Panc1 (cell line): ENCODE measurements around the gene VAT1L. TPM values are rescaled to one million over a fixed set of nuclear protein-coding genes. Genes with fewer than 3 reads are reported as not detected.

Experiments
- ATAC-seq: fragments of 200-7000 bp; cut with Tn5 transposase; 2 replicates; pipeline ENCODE4 v1.9.1; 2020; ENCODE audit warnings: mild to moderate bottlenecking, moderate library complexity
- Bru-seq: library from RNA; stranded (reverse); fragments of 400-500 nt; gene quantifications from one replicate; lab custom pipeline; 2021; lab: Mats Ljungman, UMichigan
- BruChase-seq, 2 experiments: library from RNA; stranded (reverse); fragments of 400-500 nt; gene quantifications; one replicate each; lab custom pipeline; 2021; lab: Mats Ljungman, UMichigan
- BruUV-seq: library from RNA; stranded (reverse); fragments of 400-500 nt; replicated peaks from 2 replicates; lab custom pipeline; 2021; lab: Mats Ljungman, UMichigan
- CTCF ChIA-PET: fragments of 300-600 bp; sonication (Branson Sonifier 250); formaldehyde crosslinking; loops from one replicate; lab custom pipeline; 2022; ENCODE audit warnings: antibody characterized with exemption; lab: Charles Lee
- POLR2A ChIA-PET: fragments of 300-600 bp; sonication (Branson Sonifier 250); formaldehyde crosslinking; loops from one replicate; lab custom pipeline; 2022; ENCODE audit warnings: antibody characterized with exemption; lab: Charles Lee
- DNase-seq: peaks from one replicate; pipeline ENCODE4 v3.0.0-alpha.2; 2010; ENCODE audit warnings: low read depth, low spot score
- H3K27ac ChIP-seq: 2 replicates; pipeline ENCODE4 v1.5.1; 2011; ENCODE audit warnings: mild to moderate bottlenecking, low read length, inconsistent platforms
- H3K27me3 ChIP-seq: fragments of 200-500 bp; sonication (Bioruptor generic); 2 replicates; pipeline ENCODE4 v1.6.0; 2014; ENCODE audit warnings: low read length, inconsistent platforms; ENCODE audit not compliant: control insufficient read depth, insufficient read depth
- H3K36me3 ChIP-seq: fragments of 200-500 bp; sonication (Bioruptor generic); 2 replicates; pipeline ENCODE4 v1.5.1; 2014; ENCODE audit warnings: inconsistent platforms, mild to moderate bottlenecking, low read length, moderate library complexity; ENCODE audit not compliant: control insufficient read depth, insufficient read depth
- H3K4me1 ChIP-seq: 2 replicates; pipeline ENCODE4 v1.5.1; 2011; ENCODE audit warnings: inconsistent platforms, mild to moderate bottlenecking, low read length, moderate library complexity; ENCODE audit not compliant: control insufficient read depth, insufficient read depth
- H3K4me3 ChIP-seq, 2 experiments: 2 replicates each; pipeline ENCODE4 v1.5.1; 2011 to 2012; ENCODE audit warnings: low read depth in 2 of 2, low read length in 2 of 2, mild to moderate bottlenecking in 2 of 2, inconsistent platforms in 1 of 2, moderate library complexity in 1 of 2
- H3K9me3 ChIP-seq: fragments of 200-500 bp; sonication (Bioruptor generic); 2 replicates; pipeline ENCODE4 v1.5.1; 2014; ENCODE audit warnings: low read depth, mild to moderate bottlenecking, inconsistent platforms, low read length, moderate library complexity; ENCODE audit not compliant: control insufficient read depth, insufficient read depth
- POLR2AphosphoS5 ChIP-seq: IDR thresholded peaks from 2 replicates; pipeline ENCODE4 v1.6.1; 2012; ENCODE audit warnings: mild to moderate bottlenecking, low read depth, low read length, moderate library complexity
- REST ChIP-seq, 2 experiments: IDR thresholded peaks; 2 replicates each; pipeline ENCODE4 v1.6.1; 2011 to 2012; ENCODE audit warnings: low read depth in 2 of 2, control low read depth in 1 of 2, low read length in 1 of 2, mild to moderate bottlenecking in 1 of 2, moderate library complexity in 1 of 2; ENCODE audit not compliant: insufficient read depth in 1 of 2
- SIN3A ChIP-seq: IDR thresholded peaks from 2 replicates; pipeline ENCODE4 v1.6.1; 2012; ENCODE audit warnings: low read depth, mild to moderate bottlenecking, low read length, moderate library complexity, borderline replicate concordance; ENCODE audit not compliant: insufficient read depth
- TCF7L2 ChIP-seq: IDR thresholded peaks from 2 replicates; pipeline ENCODE4 v1.6.1; 2011; ENCODE audit warnings: mild to moderate bottlenecking, low read depth, low read length, inconsistent platforms
- in situ Hi-C: cut with HindIII; loops from 2 replicates; pipeline ENCODE4 v1.10.0; 2016; ENCODE audit warnings: low sequenced_read_pairs, low pct_unique_long_range_greater_than_20kb
- intact Hi-C: fragments of 100-400 bp; cut with micrococcal nuclease; formaldehyde crosslinking; loops from one replicate; pipeline ENCODE4 v1.10.0; 2022; ENCODE audit not compliant: unreplicated experiment
- long read RNA-seq: library from polyadenylated mRNA; unstranded; transcript quantifications from one replicate; pipeline ENCODE4 v2.0.0, GENCODE V29; 2021; ENCODE audit not compliant: unreplicated experiment
- polyA plus RNA-seq: library from polyadenylated mRNA; unstranded; fragments of >200 nt; gene quantifications from one replicate; pipeline ENCODE4 v1.2.1, GENCODE V29; 2012; ENCODE audit warnings: missing spikeins; ENCODE audit not compliant: insufficient read length
- total RNA-seq: library from RNA; stranded (reverse); gene quantifications from one replicate; pipeline ENCODE4 v1.2.1, GENCODE V29; 2021; ENCODE audit not compliant: unreplicated experiment
- TF ChIP-seq, protein P1 (sequence below): fragments of 450-650 bp; IDR thresholded peaks from 2 replicates; pipeline ENCODE4 v1.5.1; 2017; ENCODE audit warnings: mild to moderate bottlenecking

The VAT1L gene, protein sequence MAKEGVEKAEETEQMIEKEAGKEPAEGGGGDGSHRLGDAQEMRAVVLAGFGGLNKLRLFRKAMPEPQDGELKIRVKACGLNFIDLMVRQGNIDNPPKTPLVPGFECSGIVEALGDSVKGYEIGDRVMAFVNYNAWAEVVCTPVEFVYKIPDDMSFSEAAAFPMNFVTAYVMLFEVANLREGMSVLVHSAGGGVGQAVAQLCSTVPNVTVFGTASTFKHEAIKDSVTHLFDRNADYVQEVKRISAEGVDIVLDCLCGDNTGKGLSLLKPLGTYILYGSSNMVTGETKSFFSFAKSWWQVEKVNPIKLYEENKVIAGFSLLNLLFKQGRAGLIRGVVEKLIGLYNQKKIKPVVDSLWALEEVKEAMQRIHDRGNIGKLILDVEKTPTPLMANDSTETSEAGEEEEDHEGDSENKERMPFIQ
- total RNA-seq (not detected), Bru-seq, nascent RNA (percentile 1 among the genes with signal in this experiment), BruChase-seq, experiment 1, labeled RNA remaining after a 2-hour chase (not detected), BruChase-seq, experiment 2, labeled RNA remaining after a 6-hour chase (percentile 0 among the genes with signal in this experiment)
- not detected for polyA plus RNA-seq
- long read RNA-seq = 0 reads

- in situ Hi-C loops = no loop called here
- no peak for DNase-seq
- peak within 1 kb of the TSS in 1 of 2 experiments; percentile 43; a peak in 1 of 4 replicates for H3K4me3 ChIP-seq
- H3K9me3 ChIP-seq = no peaks in the 10 kb centered on the region
- TF ChIP-seq TCF7L2 (no peak), POLR2AphosphoS5 (no peak), SIN3A (no peak), REST (IDR thresholded peaks at IDR 0.05; ENCODE audit: insufficient read depth in 1 of 2, low read depth in 2 of 2, low read length in 1 of 2) (no peak)
- TF ChIP-seq, protein P1, sequence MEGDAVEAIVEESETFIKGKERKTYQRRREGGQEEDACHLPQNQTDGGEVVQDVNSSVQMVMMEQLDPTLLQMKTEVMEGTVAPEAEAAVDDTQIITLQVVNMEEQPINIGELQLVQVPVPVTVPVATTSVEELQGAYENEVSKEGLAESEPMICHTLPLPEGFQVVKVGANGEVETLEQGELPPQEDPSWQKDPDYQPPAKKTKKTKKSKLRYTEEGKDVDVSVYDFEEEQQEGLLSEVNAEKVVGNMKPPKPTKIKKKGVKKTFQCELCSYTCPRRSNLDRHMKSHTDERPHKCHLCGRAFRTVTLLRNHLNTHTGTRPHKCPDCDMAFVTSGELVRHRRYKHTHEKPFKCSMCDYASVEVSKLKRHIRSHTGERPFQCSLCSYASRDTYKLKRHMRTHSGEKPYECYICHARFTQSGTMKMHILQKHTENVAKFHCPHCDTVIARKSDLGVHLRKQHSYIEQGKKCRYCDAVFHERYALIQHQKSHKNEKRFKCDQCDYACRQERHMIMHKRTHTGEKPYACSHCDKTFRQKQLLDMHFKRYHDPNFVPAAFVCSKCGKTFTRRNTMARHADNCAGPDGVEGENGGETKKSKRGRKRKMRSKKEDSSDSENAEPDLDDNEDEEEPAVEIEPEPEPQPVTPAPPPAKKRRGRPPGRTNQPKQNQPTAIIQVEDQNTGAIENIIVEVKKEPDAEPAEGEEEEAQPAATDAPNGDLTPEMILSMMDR = no peak
- no TSS peak for BruUV-seq
- POLR2A ChIA-PET = no interaction called here
- ATAC-seq = no peak
- intact Hi-C loops = no loop called here
- no peak within 1 kb of the TSS for H3K27ac ChIP-seq
- peaks cover 10% of the 10 kb centered on the region for H3K27me3 ChIP-seq
- H3K4me1 ChIP-seq = no peaks in the 10 kb centered on the region
- CTCF ChIA-PET = no interaction called here
- no peaks in the 10 kb centered on the region for H3K36me3 ChIP-seq
Measured at GRCh38 chr16:77788181-77789084, at the start of gene VAT1L. Gene VAT1L (plus strand): TSS chr16:77788564. CDS start chr16:77788683, 119 bp downstream.

DNA sequence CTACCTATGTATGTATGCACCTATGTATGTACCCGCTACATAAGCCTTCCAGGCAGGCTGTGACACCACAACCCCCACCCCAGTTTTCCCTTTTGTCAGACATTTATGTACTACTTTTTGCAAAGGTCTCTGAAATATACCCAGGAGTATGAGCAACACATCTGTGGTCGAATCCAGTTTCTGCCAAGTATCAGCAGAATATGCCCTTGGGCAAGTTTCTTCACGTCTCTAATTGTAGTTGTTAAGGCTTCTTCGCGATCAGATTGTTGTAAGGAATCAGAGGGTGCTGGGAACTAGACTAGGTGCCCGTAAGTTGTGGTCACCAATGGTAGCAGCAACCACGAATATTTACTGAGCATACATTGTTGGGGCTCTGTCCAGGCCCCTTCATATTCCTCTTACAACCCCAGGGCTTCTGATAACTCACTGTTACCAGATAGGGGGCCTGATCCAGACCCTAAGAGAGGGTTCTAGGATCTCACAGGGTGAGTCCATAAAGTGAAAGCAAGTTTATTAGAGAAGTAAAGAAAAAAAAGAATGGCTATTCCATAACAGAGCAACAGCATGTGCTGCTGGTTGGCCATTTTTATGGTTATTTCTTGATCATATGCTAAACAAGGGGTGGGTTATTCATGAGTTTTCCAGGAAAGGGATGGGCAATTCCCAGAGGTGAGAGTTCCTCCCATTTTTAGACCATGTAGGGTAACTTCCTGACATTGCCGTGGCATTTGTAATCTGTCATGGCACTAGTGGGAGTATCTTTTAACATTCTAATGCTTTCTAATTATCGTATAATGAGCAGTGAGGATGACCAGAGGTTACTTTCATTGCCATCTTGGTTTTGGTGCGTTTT, 49.4 kb upstream of the VAT1L start:
- in situ Hi-C loops = no loop called here
- H3K9me3 ChIP-seq = no peaks in the 10 kb centered on the region
- H3K4me1 ChIP-seq = no peaks in the 10 kb centered on the region
- POLR2A ChIA-PET = no interaction called here
- no peak overlapping the region for H3K4me3 ChIP-seq
- TF ChIP-seq POLR2AphosphoS5 (no peak), TCF7L2 (no peak), SIN3A (no peak), REST (IDR thresholded peaks at IDR 0.05; ENCODE audit: insufficient read depth in 1 of 2, low read depth in 2 of 2, low read length in 1 of 2) (no peak)
- TF ChIP-seq, protein P1 = no peak
- ATAC-seq = no peak
- no peak overlapping the region for H3K27ac ChIP-seq
- CTCF ChIA-PET = no interaction called here
- no peaks in the 10 kb centered on the region for H3K36me3 ChIP-seq
- no peaks in the 10 kb centered on the region for H3K27me3 ChIP-seq
- BruUV-seq = no TSS peak
- intact Hi-C loops = no loop called here
- DNase-seq = no peak
